MM.1S (cell line): Measurements from ENCODE around the gene PRDM1.

Experiments used
- DNase-seq: peaks from one replicate; pipeline ENCODE4 v3.0.0-alpha.2; 2015
- H2AFZ ChIP-seq: fragments of 300-600 bp; sonication (generic); 2 replicates; pipeline ENCODE4 v1.6.0; 2016; ENCODE audit warnings: antibody characterized with exemption, low read length
- H3F3A ChIP-seq: fragments of 300-600 bp; sonication (generic); 2 replicates; pipeline ENCODE4 v1.6.1; 2016; ENCODE audit warnings: mild to moderate bottlenecking, antibody characterized with exemption, low read length, moderate library complexity, mixed read lengths; ENCODE audit not compliant: insufficient read depth
- H3K27ac ChIP-seq: fragments of 300-600 bp; sonication (generic); 2 replicates; pipeline ENCODE4 v1.5.1; 2016; ENCODE audit warnings: mild to moderate bottlenecking, low read length
- H3K27me3 ChIP-seq: fragments of 300-600 bp; sonication (generic); replicated peaks from 2 replicates; pipeline ENCODE4 v1.6.0; 2016; ENCODE audit warnings: low read length; ENCODE audit not compliant: insufficient read depth
- H3K36me3 ChIP-seq: fragments of 300-600 bp; sonication (generic); replicated peaks from 2 replicates; pipeline ENCODE4 v1.6.1; 2016; ENCODE audit warnings: mild to moderate bottlenecking, low read length, mixed read lengths; ENCODE audit not compliant: insufficient read depth
- H3K4me1 ChIP-seq: fragments of 300-600 bp; sonication (generic); 2 replicates; pipeline ENCODE4 v1.6.1; 2016; ENCODE audit warnings: low read length, mixed read lengths
- H3K4me2 ChIP-seq: fragments of 300-600 bp; sonication (generic); 2 replicates; pipeline ENCODE4 v1.6.0; 2016; ENCODE audit warnings: low read depth, low read length
- H3K4me3 ChIP-seq: fragments of 300-600 bp; sonication (generic); 2 replicates; pipeline ENCODE4 v1.5.1; 2016; ENCODE audit warnings: low read length, mixed read lengths
- H3K79me2 ChIP-seq: fragments of 300-600 bp; sonication (generic); 2 replicates; pipeline ENCODE4 v1.6.1; 2016; ENCODE audit warnings: mixed run types, low read length, mixed read lengths
- H3K9ac ChIP-seq: fragments of 300-600 bp; sonication (generic); 2 replicates; pipeline ENCODE4 v1.6.1; 2016; ENCODE audit warnings: low read length, mixed read lengths
- H3K9me2 ChIP-seq: fragments of 300-600 bp; sonication (generic); replicated peaks from 2 replicates; pipeline ENCODE4 v1.6.1; 2016; ENCODE audit warnings: mild to moderate bottlenecking, low read length, mixed read lengths; ENCODE audit not compliant: insufficient read depth
- H3K9me3 ChIP-seq: fragments of 300-600 bp; sonication (generic); replicated peaks from 2 replicates; pipeline ENCODE4 v1.6.1; 2016; ENCODE audit warnings: mild to moderate bottlenecking, low read length, mixed read lengths; ENCODE audit not compliant: insufficient read depth
- H4K20me1 ChIP-seq: fragments of 300-600 bp; sonication (generic); 2 replicates; pipeline ENCODE4 v1.6.1; 2016; ENCODE audit warnings: mild to moderate bottlenecking, low read length, moderate library complexity, mixed read lengths; ENCODE audit not compliant: insufficient read depth
- CTCF ChIP-seq: fragments of 300-600 bp; sonication (generic); IDR thresholded peaks from 2 replicates; pipeline ENCODE4 v1.5.1; 2016; ENCODE audit warnings: antibody characterized with exemption, low read length, mixed read lengths
- EZH2 ChIP-seq: fragments of 300-600 bp; sonication (generic); optimal IDR thresholded peaks from 2 replicates; pipeline ENCODE3; 2017; ENCODE audit warnings: low read depth, mild to moderate bottlenecking, antibody characterized with exemption, low read length, mixed read lengths
- EZH2phosphoT487 ChIP-seq: fragments of 300-600 bp; sonication (generic); IDR thresholded peaks from 2 replicates; pipeline ENCODE4 v1.6.1; 2018; ENCODE audit warnings: antibody characterized with exemption, low read length

PRDM1 gene

DNA sequence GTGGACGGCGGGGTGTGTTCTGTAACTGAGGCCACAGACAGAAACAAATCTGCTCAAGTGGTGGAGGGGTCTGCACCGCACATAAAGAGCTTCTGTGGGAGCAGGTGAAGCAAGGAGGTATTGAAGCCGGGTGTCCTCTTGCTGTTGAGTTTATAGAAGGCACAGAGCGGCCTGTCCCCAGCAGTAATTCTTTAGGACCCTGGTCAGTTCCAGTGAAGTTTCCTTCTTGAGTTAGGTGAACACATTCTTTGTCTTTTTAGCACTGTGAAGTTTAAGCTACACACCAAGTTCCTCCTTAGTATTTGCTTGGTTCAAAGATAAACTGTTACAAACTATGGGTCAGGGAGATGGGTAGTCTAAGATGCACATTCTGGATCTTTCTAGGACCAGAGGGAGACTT is 6.1 kb downstream of the PRDM1 start:
- peaks cover 61% of the 10 kb centered on the region for H3K36me3 ChIP-seq
- peak; percentile 48 for DNase-seq
- H3K79me2 ChIP-seq: peaks cover 100% of the 10 kb centered on the region
- peak overlapping the region; percentile 98 for H3K9ac ChIP-seq
- H3K4me3 ChIP-seq: peak overlapping the region; percentile 95
- H3K9me2 ChIP-seq: no peaks in the 10 kb centered on the region
- no peak overlapping the region for H2AFZ ChIP-seq
- TF ChIP-seq EZH2phosphoT487 (no peak), EZH2 (no peak), CTCF (no peak)
- H3K27me3 ChIP-seq: no peaks in the 10 kb centered on the region
- no peaks in the 10 kb centered on the region for H4K20me1 ChIP-seq
- H3F3A ChIP-seq: peaks cover 91% of the 10 kb centered on the region
- no peaks in the 10 kb centered on the region for H3K9me3 ChIP-seq
- H3K4me2 ChIP-seq: peak overlapping the region; percentile 95
- peak overlapping the region; percentile 98 for H3K27ac ChIP-seq
- no peaks in the 10 kb centered on the region for H3K4me1 ChIP-seq

- Histone ChIP-seq H2AFZ (no peak overlapping the region), H3K4me2 (peak overlapping the region; percentile 95), H3K36me3 (peaks cover 56% of the 10 kb centered on the region), H4K20me1 (no peaks in the 10 kb centered on the region), H3K27ac (peak overlapping the region; percentile 98), H3K4me3 (peak overlapping the region; percentile 95), H3F3A (peaks cover 96% of the 10 kb centered on the region), H3K79me2 (peaks cover 100% of the 10 kb centered on the region), H3K9ac (peak overlapping the region; percentile 98), H3K9me2 (no peaks in the 10 kb centered on the region), H3K4me1 (peaks cover 8% of the 10 kb centered on the region; the same call in 1 of the 2 replicates), H3K27me3 (no peaks in the 10 kb centered on the region), H3K9me3 (no peaks in the 10 kb centered on the region)
- TF ChIP-seq CTCF (no peak), EZH2phosphoT487 (no peak), EZH2 (no peak)
- DNase-seq: peak; percentile 44
Measured at GRCh38 chr6:106094261-106094963, 8.3 kb downstream of the PRDM1 start.

DNA sequence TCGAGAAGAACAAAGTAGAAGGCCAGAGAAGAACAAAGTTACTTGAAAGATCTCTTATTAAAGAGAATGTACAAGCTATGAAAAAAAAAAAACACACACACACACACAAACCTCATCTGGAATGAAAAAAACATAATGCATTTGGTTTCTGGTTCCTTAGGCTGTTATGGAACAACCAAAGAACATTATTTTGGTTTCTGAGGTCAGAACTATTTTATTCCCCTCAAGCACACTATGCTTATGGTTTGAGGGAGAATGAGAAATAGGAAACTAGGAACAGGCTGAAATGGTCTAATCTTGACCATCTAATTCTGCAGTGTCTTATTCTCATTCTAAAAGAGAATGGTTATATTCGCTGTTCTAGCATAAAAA is 8.8 kb downstream of the PRDM1 start:
- DNase-seq: peak; percentile 39
- TF ChIP-seq EZH2phosphoT487 (no peak), CTCF (no peak), EZH2 (no peak)
- no peaks in the 10 kb centered on the region for H4K20me1 ChIP-seq
- H3K4me2 ChIP-seq: peak overlapping the region; percentile 95
- H3K9me2 ChIP-seq: no peaks in the 10 kb centered on the region
- peaks cover 8% of the 10 kb centered on the region; the same call in 1 of the 2 replicates for H3K4me1 ChIP-seq
- peak overlapping the region; percentile 98 for H3K9ac ChIP-seq
- H3K27me3 ChIP-seq: no peaks in the 10 kb centered on the region
- H3K4me3 ChIP-seq: peak overlapping the region; percentile 95
- peaks cover 100% of the 10 kb centered on the region for H3K79me2 ChIP-seq
- H2AFZ ChIP-seq: no peak overlapping the region
- H3K27ac ChIP-seq: peak overlapping the region; percentile 98; the same call in 1 of the 2 replicates
- no peaks in the 10 kb centered on the region for H3K9me3 ChIP-seq
- peaks cover 96% of the 10 kb centered on the region for H3F3A ChIP-seq
- peaks cover 57% of the 10 kb centered on the region for H3K36me3 ChIP-seq
